HepG2 (cell line): Measurements from ENCODE around the gene TEAD1. TPM values are rescaled to one million over a fixed set of nuclear protein-coding genes. Genes with fewer than 3 reads are reported as not detected.

ENCODE experiments used
- ATAC-seq: fragments of 200-7000 bp; cut with Tn5 transposase; 3 replicates; pipeline ENCODE4 v1.9.1; 2020; ENCODE audit warnings: mild to moderate bottlenecking, moderate library complexity
- BruUV-seq: library from RNA; stranded (reverse); fragments of 400-500 nt; replicated peaks from 2 replicates; lab custom pipeline; 2021; lab: Mats Ljungman, UMichigan
- CTCF ChIA-PET: fragments of 300-600 bp; formaldehyde crosslinking; extraction: SDS; loops from one replicate; lab custom pipeline; 2021; ENCODE audit warnings: low total read pairs, inconsistent platforms, low intra/inter-chr PET ratio; lab: Yijun Ruan, JAX
- POLR2A ChIA-PET: fragments of 350-600 bp; sonication (Branson Sonifier 250); formaldehyde crosslinking; loops from one replicate; lab custom pipeline; 2020; ENCODE audit warnings: antibody characterized with exemption, inconsistent platforms; lab: Yijun Ruan, JAX
- DNase-seq: peaks from one replicate; pipeline ENCODE4 v3.0.0-alpha.2; 2015; ENCODE audit warnings: low spot score
- FAIRE-seq: peaks from 3 replicates; lab custom pipeline; 2011; peaks lifted over from hg19 to GRCh38; lab: Jason Lieb, UNC
- H2AFZ ChIP-seq: one replicate; pipeline ENCODE4 v1.6.1; 2011; ENCODE audit warnings: low read length, inconsistent platforms
- H3K27ac ChIP-seq: fragments of 300-600 bp; 3 replicates; pipeline ENCODE4 v1.8.0; 2011; ENCODE audit warnings: mixed run types, mild to moderate bottlenecking, mixed read lengths, low read length, inconsistent platforms; ENCODE audit not compliant: insufficient read depth; ENCODE audit errors: extremely low read length
- H3K27me3 ChIP-seq, 2 experiments: fragments of 200-600 bp in 1 of 2; 2 replicates in 1 of 2; 3 replicates in 1 of 2; pipeline versions ENCODE4 v1.6.0 to v1.8.0; 2011; ENCODE audit warnings: low read length in 2 of 2, mild to moderate bottlenecking in 2 of 2, moderate library complexity in 2 of 2, inconsistent platforms in 1 of 2; ENCODE audit not compliant: insufficient read depth in 2 of 2, control insufficient read depth in 1 of 2
- H3K36me3 ChIP-seq, 2 experiments: fragments of 200-600 bp in 1 of 2; replicated peaks in 1 of 2; 2 replicates in 1 of 2; 3 replicates in 1 of 2; pipeline versions ENCODE4 v1.5.1 to v1.8.0; 2011; ENCODE audit warnings: low read length in 2 of 2, inconsistent platforms in 1 of 2; ENCODE audit not compliant: insufficient read depth in 2 of 2, control insufficient read depth in 1 of 2
- H3K4me1 ChIP-seq: 2 replicates; pipeline ENCODE4 v1.5.1; 2012; ENCODE audit warnings: low read length, inconsistent platforms; ENCODE audit not compliant: insufficient read depth
- H3K4me2 ChIP-seq: 2 replicates; pipeline ENCODE4 v1.6.0; 2011; ENCODE audit warnings: low read depth, low read length, inconsistent platforms
- H3K4me3 ChIP-seq, 3 experiments: fragments of 200-600 bp in 1 of 3; sonication (generic), shearing (Covaris generic) in 1 of 3; replicated peaks in 1 of 3; 2 replicates each; pipeline ENCODE4 v1.5.1; 2011 to 2016; ENCODE audit warnings: low read length in 3 of 3, inconsistent platforms in 2 of 3, low read depth in 2 of 3, mild to moderate bottlenecking in 2 of 3, control low read depth in 1 of 3, mixed read lengths in 1 of 3; ENCODE audit not compliant: insufficient read depth in 1 of 3
- H3K79me2 ChIP-seq: one replicate; pipeline ENCODE4 v1.6.1; 2011; ENCODE audit warnings: low read length, inconsistent platforms; ENCODE audit not compliant: insufficient read depth
- H3K9ac ChIP-seq: 2 replicates; pipeline ENCODE4 v1.6.0; 2011; ENCODE audit warnings: mild to moderate bottlenecking, low read depth, low read length, inconsistent platforms; ENCODE audit not compliant: insufficient read depth
- H3K9me3 ChIP-seq: 2 replicates; pipeline ENCODE4 v1.5.1; 2012; ENCODE audit warnings: mild to moderate bottlenecking, low read length
- H4K20me1 ChIP-seq: 2 replicates; pipeline ENCODE4 v1.6.0; 2011; ENCODE audit warnings: inconsistent platforms, mild to moderate bottlenecking, low read length, moderate library complexity; ENCODE audit not compliant: insufficient read depth
- ATRX ChIP-seq: sonication (generic); formaldehyde crosslinking; IDR thresholded peaks from 2 replicates; pipeline ENCODE4 v1.4.0; 2020; ENCODE audit warnings: missing genetic modification reagents, borderline replicate concordance
- CENPT ChIP-seq: sonication (generic); formaldehyde crosslinking; IDR thresholded peaks from 2 replicates; pipeline ENCODE4 v1.8.0; 2022; ENCODE audit warnings: low read depth, mild to moderate bottlenecking, moderate library complexity, missing genetic modification reagents
- RFX1 ChIP-seq: fragments of 450-650 bp; IDR thresholded peaks from 2 replicates; pipeline ENCODE4 v1.6.1; 2017
- SIN3A ChIP-seq: IDR thresholded peaks from 2 replicates; pipeline ENCODE4 v1.6.1; 2011; ENCODE audit warnings: low read depth, mild to moderate bottlenecking, control low read depth, low read length, borderline replicate concordance
- ZNF484 ChIP-seq: sonication (generic); formaldehyde crosslinking; IDR thresholded peaks from 2 replicates; pipeline ENCODE4 v1.5.1; 2020; ENCODE audit warnings: mild to moderate bottlenecking, low read depth, missing genetic modification reagents, borderline replicate concordance
- ZNF570 ChIP-seq: sonication (generic); formaldehyde crosslinking; IDR thresholded peaks from 2 replicates; pipeline ENCODE4 v1.4.0; 2020; ENCODE audit warnings: mild to moderate bottlenecking, missing genetic modification reagents, borderline replicate concordance
- WGBS: methylation state at CpG from one replicate; pipeline ENCODE4 v1.1.6; 2017; ENCODE audit warnings: low lambda C conversion rate; 5-methylcytosine and 5-hydroxymethylcytosine counted together
- in situ Hi-C: cut with HindIII; loops from 2 replicates; pipeline ENCODE4 v1.10.0; 2017; ENCODE audit warnings: low pct_unique_long_range_greater_than_20kb; ENCODE audit not compliant: extremely low pct_ligation_motif_present
- intact Hi-C: fragments of 100-400 bp; cut with micrococcal nuclease; formaldehyde crosslinking; loops from one replicate; pipeline ENCODE4 v1.10.0; 2022; ENCODE audit not compliant: unreplicated experiment
- polyA plus RNA-seq, 8 experiments: library from polyadenylated mRNA; depleted of rRNA in 3 of 8; stranded (reverse) in 7 of 8; unstranded in 1 of 8; fragments of >200 nt; fragmentation: Illumina TruSeq in 4 of 8; extraction: Trizol in 4 of 8; gene quantifications; 2 replicates each; pipeline versions ENCODE4 v1.2.1 to v1.2.3, GENCODE V29; 2011 to 2016; ENCODE audit warnings: low read depth in 4 of 8, missing spikeins in 1 of 8, mixed read lengths in 1 of 8; ENCODE audit not compliant: insufficient read depth in 1 of 8
- total RNA-seq, 5 experiments: library from RNA; depleted of rRNA; stranded (reverse); fragments of >200 nt; fragmentation: Illumina TruSeq; extraction: Trizol; gene quantifications; 2 replicates each; pipeline ENCODE4 v1.2.3, GENCODE V29; 2016; ENCODE audit warnings: low read depth in 1 of 5
- TF ChIP-seq, protein P1 (sequence below): sonication (generic); formaldehyde crosslinking; IDR thresholded peaks from 2 replicates; pipeline ENCODE4 v1.5.0; 2020; ENCODE audit warnings: mild to moderate bottlenecking, missing genetic modification reagents, moderate library complexity
- TF ChIP-seq, protein P2 (sequence below): sonication (generic); formaldehyde crosslinking; IDR thresholded peaks from 2 replicates; pipeline ENCODE4 v1.8.0; 2022; ENCODE audit warnings: missing genetic modification reagents, low read depth, mild to moderate bottlenecking, borderline replicate concordance

The TEAD1 gene
- total and polyA plus RNA-seq, 2 of the 13 experiments (the other 11 are each of a cell fraction or from before 2014, with no cell fraction given): 20.1 to 30.5 TPM

DNA sequence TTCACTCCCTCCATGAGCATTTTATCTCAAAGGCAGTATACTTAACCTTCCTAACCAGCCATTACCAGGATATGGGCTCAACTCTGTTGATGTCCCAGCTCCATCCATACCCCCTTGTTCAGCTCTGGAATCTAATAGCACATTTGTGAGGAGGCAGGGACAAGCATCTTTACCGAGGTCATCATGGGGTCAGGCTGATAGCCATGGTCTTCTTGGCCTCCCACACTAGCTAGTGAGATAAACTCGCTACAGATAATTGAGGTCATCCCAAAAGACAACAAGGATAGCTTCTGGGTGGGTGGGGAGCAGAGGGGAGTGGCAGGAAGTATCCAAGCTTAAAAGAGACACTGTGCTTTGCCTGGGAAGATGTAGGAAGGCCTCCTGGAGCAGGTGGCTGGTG, 193.3 kb downstream of the TEAD1 start:
- BruUV-seq: no TSS peak
- 100% methylated on average over 2 of the region's 2 CpGs for WGBS
- H3K27me3 ChIP-seq: no peaks in the 10 kb centered on the region
- no peak overlapping the region for H2AFZ ChIP-seq
- no peak overlapping the region for H3K4me3 ChIP-seq
- H3K4me1 ChIP-seq: peaks cover 9% of the 10 kb centered on the region; the same call in 1 of the 2 replicates
- in situ Hi-C loops (no loop called here), intact Hi-C loops (no loop called here)
- ChIA-PET CTCF (no interaction called here), POLR2A (no interaction called here)
- H3K27ac ChIP-seq: no peak overlapping the region
- TF ChIP-seq CENPT (CRISPR knock-in tag): no peak
- no peak for TF ChIP-seq ATRX
- TF ChIP-seq ZNF570 (CRISPR knock-in tag): no peak
- TF ChIP-seq ZNF484 (CRISPR knock-in tag): no peak
- no peaks in the 10 kb centered on the region for H3K9me3 ChIP-seq
- no peaks in the 10 kb centered on the region for H3K79me2 ChIP-seq
- ATAC-seq: no peak
- H3K4me2 ChIP-seq: no peak overlapping the region
- FAIRE-seq: no peak
- H3K9ac ChIP-seq: no peak overlapping the region
- no peak for DNase-seq
- H3K36me3 ChIP-seq: peaks cover 3 to 30% of the 10 kb centered on the region in 2 experiments; a peak in 3 of 5 replicates
- no peaks in the 10 kb centered on the region for H4K20me1 ChIP-seq

DNA sequence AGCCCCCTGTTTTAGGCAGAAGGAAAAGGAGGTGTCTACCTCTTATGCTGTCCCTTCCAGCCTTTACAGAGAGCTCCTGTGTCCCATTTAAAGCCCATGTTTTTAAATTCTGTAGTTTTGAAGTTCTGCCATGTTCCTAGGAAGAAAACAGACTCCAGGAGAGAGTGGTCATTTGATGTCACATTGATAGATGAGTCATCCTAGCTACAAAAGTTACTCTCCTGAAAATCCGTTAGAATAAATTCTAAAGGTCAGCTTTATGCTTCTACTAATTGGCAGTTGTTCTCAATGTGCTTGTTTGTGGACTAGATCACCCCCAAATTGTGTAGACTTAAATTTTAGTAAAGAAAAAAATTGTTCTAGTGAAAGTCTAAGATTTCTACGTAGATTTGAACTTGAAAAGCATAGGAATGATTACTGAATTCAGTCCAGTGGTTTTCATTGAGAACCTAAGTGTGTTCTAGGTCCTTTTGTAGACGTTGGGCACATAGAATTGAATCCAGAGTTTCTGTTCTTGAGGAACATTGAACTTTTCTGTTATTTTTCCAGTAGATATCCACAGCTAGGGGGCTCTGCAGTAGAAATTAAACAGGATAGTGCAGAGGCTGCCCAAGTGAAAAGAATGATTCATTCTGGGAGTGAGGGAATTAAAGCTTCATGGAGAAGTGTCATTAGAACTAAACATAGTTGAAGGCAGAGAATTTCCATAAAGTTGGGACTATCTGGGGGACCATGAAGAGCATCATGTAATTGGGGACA, 194.3 kb downstream of the TEAD1 start:
- Histone ChIP-seq H3K4me2 (no peak overlapping the region), H4K20me1 (no peaks in the 10 kb centered on the region), H3K27me3 (no peaks in the 10 kb centered on the region), H3K4me3 (no peak overlapping the region), H3K4me1 (peaks cover 9% of the 10 kb centered on the region; the same call in 1 of the 2 replicates), H3K79me2 (no peaks in the 10 kb centered on the region), H3K27ac (no peak overlapping the region), H3K9me3 (no peaks in the 10 kb centered on the region), H3K9ac (no peak overlapping the region), H3K36me3 (peaks cover 3 to 21% of the 10 kb centered on the region in 2 experiments; a peak in 3 of 5 replicates), H2AFZ (no peak overlapping the region)
- in situ Hi-C loops (no loop called here), intact Hi-C loops (no loop called here)
- DNase-seq (no peak), FAIRE-seq (no peak), ATAC-seq (no peak)
- TF ChIP-seq RFX1 (no peak), SIN3A (no peak)
- TF ChIP-seq, protein P1, sequence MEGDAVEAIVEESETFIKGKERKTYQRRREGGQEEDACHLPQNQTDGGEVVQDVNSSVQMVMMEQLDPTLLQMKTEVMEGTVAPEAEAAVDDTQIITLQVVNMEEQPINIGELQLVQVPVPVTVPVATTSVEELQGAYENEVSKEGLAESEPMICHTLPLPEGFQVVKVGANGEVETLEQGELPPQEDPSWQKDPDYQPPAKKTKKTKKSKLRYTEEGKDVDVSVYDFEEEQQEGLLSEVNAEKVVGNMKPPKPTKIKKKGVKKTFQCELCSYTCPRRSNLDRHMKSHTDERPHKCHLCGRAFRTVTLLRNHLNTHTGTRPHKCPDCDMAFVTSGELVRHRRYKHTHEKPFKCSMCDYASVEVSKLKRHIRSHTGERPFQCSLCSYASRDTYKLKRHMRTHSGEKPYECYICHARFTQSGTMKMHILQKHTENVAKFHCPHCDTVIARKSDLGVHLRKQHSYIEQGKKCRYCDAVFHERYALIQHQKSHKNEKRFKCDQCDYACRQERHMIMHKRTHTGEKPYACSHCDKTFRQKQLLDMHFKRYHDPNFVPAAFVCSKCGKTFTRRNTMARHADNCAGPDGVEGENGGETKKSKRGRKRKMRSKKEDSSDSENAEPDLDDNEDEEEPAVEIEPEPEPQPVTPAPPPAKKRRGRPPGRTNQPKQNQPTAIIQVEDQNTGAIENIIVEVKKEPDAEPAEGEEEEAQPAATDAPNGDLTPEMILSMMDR (CRISPR knock-in tag): peak; percentile 23; the same call in 1 of the 2 replicates
- TF ChIP-seq, protein P2, sequence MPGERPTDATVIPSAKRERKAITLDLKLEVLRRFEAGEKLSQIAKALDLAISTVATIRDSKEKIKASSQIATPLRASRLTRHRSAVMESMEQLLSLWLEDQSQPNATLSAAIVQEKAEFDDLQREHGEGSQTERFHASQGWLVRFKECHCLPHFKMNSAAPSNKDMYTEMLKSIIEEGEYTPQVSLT (CRISPR knock-in tag): no peak
- POLR2A ChIA-PET: interaction anchor here (0.7 kb wide), 1 partner anchor 23 kb away, joined by 3 read pairs; no protein-coding TSS in a partner anchor
- CTCF ChIA-PET: no interaction called here
- BruUV-seq: no TSS peak
- 88% methylated on average over 3 of the region's 3 CpGs for WGBS
